HL-60 (cell line): Measurements from ENCODE around the gene HS3ST2.

Experiments used
- GABPA ChIP-seq: IDR thresholded peaks from 2 replicates; pipeline ENCODE4 v1.6.1; 2012; ENCODE audit warnings: low read depth
- POLR2AphosphoS5 ChIP-seq: IDR thresholded peaks from 2 replicates; pipeline ENCODE4 v1.6.1; 2012; ENCODE audit warnings: low read depth
- REST ChIP-seq: IDR thresholded peaks from 2 replicates; pipeline ENCODE4 v1.6.1; 2012; ENCODE audit warnings: low read depth; ENCODE audit not compliant: insufficient replicate concordance
- SPI1 ChIP-seq: IDR thresholded peaks from 2 replicates; pipeline ENCODE4 v1.6.1; 2012; ENCODE audit warnings: low read depth, mild to moderate bottlenecking, borderline replicate concordance
- TF ChIP-seq, protein P1 (sequence below): IDR thresholded peaks from one replicate; pipeline ENCODE4 v1.5.1; 2011; ENCODE audit warnings: low read length, control low read depth, inconsistent platforms; ENCODE audit not compliant: insufficient read depth

GRCh38 chr16:22813948-22814710, at the start of gene HS3ST2:
- TF ChIP-seq, protein P1, sequence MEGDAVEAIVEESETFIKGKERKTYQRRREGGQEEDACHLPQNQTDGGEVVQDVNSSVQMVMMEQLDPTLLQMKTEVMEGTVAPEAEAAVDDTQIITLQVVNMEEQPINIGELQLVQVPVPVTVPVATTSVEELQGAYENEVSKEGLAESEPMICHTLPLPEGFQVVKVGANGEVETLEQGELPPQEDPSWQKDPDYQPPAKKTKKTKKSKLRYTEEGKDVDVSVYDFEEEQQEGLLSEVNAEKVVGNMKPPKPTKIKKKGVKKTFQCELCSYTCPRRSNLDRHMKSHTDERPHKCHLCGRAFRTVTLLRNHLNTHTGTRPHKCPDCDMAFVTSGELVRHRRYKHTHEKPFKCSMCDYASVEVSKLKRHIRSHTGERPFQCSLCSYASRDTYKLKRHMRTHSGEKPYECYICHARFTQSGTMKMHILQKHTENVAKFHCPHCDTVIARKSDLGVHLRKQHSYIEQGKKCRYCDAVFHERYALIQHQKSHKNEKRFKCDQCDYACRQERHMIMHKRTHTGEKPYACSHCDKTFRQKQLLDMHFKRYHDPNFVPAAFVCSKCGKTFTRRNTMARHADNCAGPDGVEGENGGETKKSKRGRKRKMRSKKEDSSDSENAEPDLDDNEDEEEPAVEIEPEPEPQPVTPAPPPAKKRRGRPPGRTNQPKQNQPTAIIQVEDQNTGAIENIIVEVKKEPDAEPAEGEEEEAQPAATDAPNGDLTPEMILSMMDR, result no peak
- TF ChIP-seq REST (no peak), POLR2AphosphoS5 (no peak), GABPA (no peak), SPI1 (no peak)
